Hepatocyte (in vitro differentiated cells): Measurements from ENCODE around the gene SPATA31E1. TPM values are rescaled to one million over a fixed set of nuclear protein-coding genes. Genes with fewer than 3 reads are reported as not detected.
"Not testable (repeated sequence)": the region's sequence is repeated elsewhere in the genome, so short reads cannot be mapped to it uniquely, and the experiment has no call there.

ENCODE experiments used
- DNase-seq: peaks from one replicate; pipeline ENCODE4 v3.0.0-alpha.2; 2016; ENCODE audit warnings: low spot score
- H2AFZ ChIP-seq: fragments of 200-600 bp; sonication (generic); 2 replicates; pipeline ENCODE4 v1.6.0; 2016; ENCODE audit warnings: antibody characterized with exemption, mild to moderate bottlenecking
- H3K27ac ChIP-seq: fragments of 200-600 bp; sonication (generic); 2 replicates; pipeline ENCODE4 v1.5.1; 2016; ENCODE audit warnings: mild to moderate bottlenecking
- H3K27me3 ChIP-seq: fragments of 200-600 bp; sonication (generic); 2 replicates; pipeline ENCODE4 v1.6.1; 2016
- H3K36me3 ChIP-seq: fragments of 200-600 bp; sonication (generic); replicated peaks from 2 replicates; pipeline ENCODE4 v1.5.1; 2016; ENCODE audit warnings: low read depth; ENCODE audit not compliant: insufficient read depth
- H3K4me1 ChIP-seq: fragments of 200-600 bp; sonication (generic); 2 replicates; pipeline ENCODE4 v1.5.1; 2016; ENCODE audit warnings: mild to moderate bottlenecking, moderate library complexity; ENCODE audit not compliant: insufficient read depth
- H3K4me2 ChIP-seq: fragments of 200-600 bp; sonication (generic); 2 replicates; pipeline ENCODE4 v1.6.0; 2016
- H3K4me3 ChIP-seq: fragments of 200-600 bp; sonication (generic); 2 replicates; pipeline ENCODE4 v1.5.1; 2016; ENCODE audit warnings: mild to moderate bottlenecking
- H3K79me2 ChIP-seq: fragments of 200-600 bp; sonication (generic); 2 replicates; pipeline ENCODE4 v1.6.0; 2017; ENCODE audit warnings: mild to moderate bottlenecking
- H3K9me2 ChIP-seq: fragments of 200-600 bp; sonication (generic); replicated peaks from 2 replicates; pipeline ENCODE4 v1.6.0; 2017; ENCODE audit warnings: mild to moderate bottlenecking; ENCODE audit not compliant: insufficient read depth
- H3K9me3 ChIP-seq: fragments of 200-600 bp; sonication (generic); 2 replicates; pipeline ENCODE4 v1.5.1; 2016; ENCODE audit warnings: low read depth, mild to moderate bottlenecking
- H4K20me1 ChIP-seq: fragments of 200-600 bp; sonication (generic); 2 replicates; pipeline ENCODE4 v1.6.0; 2016; ENCODE audit warnings: mild to moderate bottlenecking; ENCODE audit not compliant: insufficient read depth, poor library complexity, severe bottlenecking
- WGBS: methylation state at CpG from one replicate; pipeline ENCODE4 v1.1.6; 2016; ENCODE audit warnings: low lambda C conversion rate; ENCODE audit errors: missing lambda C conversion rate; 5-methylcytosine and 5-hydroxymethylcytosine counted together
- polyA plus RNA-seq: library from polyadenylated mRNA; unstranded; fragments of >200 nt; fragmentation: Nextera tagmentation; extraction: Ambion mirVana; gene quantifications from 2 replicates; pipeline ENCODE4 v1.2.1, GENCODE V29; 2016
- total RNA-seq: library from RNA; depleted of rRNA; stranded (reverse); fragments of >200 nt; gene quantifications from 2 replicates; pipeline ENCODE4 v1.2.3, GENCODE V29; 2014

Gene SPATA31E1
- total and polyA plus RNA-seq, 2 experiments from 2014 or later, result not detected

GRCh38 chr9:87937352-87937751 is 54.7 kb downstream of the SPATA31E1 start:
- H3K9me3 ChIP-seq, H3K27ac ChIP-seq, H2AFZ ChIP-seq, H3K4me3 ChIP-seq, DNase-seq, H4K20me1 ChIP-seq, H3K4me2 ChIP-seq, H3K9me2 ChIP-seq, H3K36me3 ChIP-seq, H3K27me3 ChIP-seq, H3K4me1 ChIP-seq, H3K79me2 ChIP-seq: not testable (repeated sequence)
- WGBS, result 83% methylated on average over 1 of the region's 12 CpGs

- not testable (repeated sequence) for H3K4me2 ChIP-seq, H3K79me2 ChIP-seq, H3K4me3 ChIP-seq, H3K9me2 ChIP-seq, H3K9me3 ChIP-seq, H3K27ac ChIP-seq, H3K27me3 ChIP-seq, DNase-seq, H4K20me1 ChIP-seq, H2AFZ ChIP-seq, H3K36me3 ChIP-seq, H3K4me1 ChIP-seq
- WGBS, result 100% methylated on average over 2 of the region's 9 CpGs
Measured at GRCh38 chr9:87937918-87938317, 55.2 kb downstream of the SPATA31E1 start.

- not testable (repeated sequence) for H3K36me3 ChIP-seq, H3K27me3 ChIP-seq, H3K4me2 ChIP-seq, H3K79me2 ChIP-seq, H3K9me3 ChIP-seq, H4K20me1 ChIP-seq, H3K27ac ChIP-seq, H3K9me2 ChIP-seq, H3K4me3 ChIP-seq, DNase-seq, H3K4me1 ChIP-seq, H2AFZ ChIP-seq
- WGBS, result no CpG with 5 or more reads among the region's 12 CpGs
Measured at GRCh38 chr9:87938336-87938735, 55.7 kb downstream of the SPATA31E1 start.

Other genes starting within 250 kb of the SPATA31E1 start
- 343 and 365 TPM in 2 replicates for gene CTSL, start 156.8 kb upstream of the SPATA31E1 start, total RNA-seq
- 328 and 341 TPM in 2 replicates for gene CTSL, start 156.8 kb upstream of the SPATA31E1 start, polyA plus RNA-seq
- not detected in 2 replicates for gene SPATA31C1, start 35.1 kb downstream of the SPATA31E1 start, total RNA-seq
- gene SPATA31C1, start 35.1 kb downstream of the SPATA31E1 start, polyA plus RNA-seq, result not detected in 2 replicates
- 14.2 and 14.4 TPM in 2 replicates for gene CDK20, start 91.7 kb downstream of the SPATA31E1 start, total RNA-seq
- 12.9 and 19.2 TPM in 2 replicates for gene CDK20, start 91.7 kb downstream of the SPATA31E1 start, polyA plus RNA-seq